ENCODE data around the gene NKG7.

DNA sequence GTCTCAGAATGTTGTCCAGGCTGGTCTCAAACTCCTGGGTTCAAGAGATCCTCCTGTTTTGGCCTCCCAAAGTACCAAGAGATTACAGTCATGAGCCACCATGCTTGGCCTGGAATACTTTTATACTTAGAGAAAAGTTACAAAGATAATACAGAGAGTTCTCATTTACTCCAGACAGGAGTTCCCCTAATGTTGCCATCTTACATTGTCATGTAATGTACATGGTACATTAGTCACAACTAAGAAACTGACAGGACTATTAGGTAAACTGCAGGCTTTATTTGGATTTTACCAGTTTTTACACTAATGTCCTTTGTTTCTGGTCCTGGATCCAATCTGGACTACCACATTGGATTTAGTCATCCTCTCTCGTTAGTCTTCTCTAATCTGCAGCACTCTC lies 20.2 kb upstream of the NKG7 start:
- TF ChIP-seq, protein P1, sequence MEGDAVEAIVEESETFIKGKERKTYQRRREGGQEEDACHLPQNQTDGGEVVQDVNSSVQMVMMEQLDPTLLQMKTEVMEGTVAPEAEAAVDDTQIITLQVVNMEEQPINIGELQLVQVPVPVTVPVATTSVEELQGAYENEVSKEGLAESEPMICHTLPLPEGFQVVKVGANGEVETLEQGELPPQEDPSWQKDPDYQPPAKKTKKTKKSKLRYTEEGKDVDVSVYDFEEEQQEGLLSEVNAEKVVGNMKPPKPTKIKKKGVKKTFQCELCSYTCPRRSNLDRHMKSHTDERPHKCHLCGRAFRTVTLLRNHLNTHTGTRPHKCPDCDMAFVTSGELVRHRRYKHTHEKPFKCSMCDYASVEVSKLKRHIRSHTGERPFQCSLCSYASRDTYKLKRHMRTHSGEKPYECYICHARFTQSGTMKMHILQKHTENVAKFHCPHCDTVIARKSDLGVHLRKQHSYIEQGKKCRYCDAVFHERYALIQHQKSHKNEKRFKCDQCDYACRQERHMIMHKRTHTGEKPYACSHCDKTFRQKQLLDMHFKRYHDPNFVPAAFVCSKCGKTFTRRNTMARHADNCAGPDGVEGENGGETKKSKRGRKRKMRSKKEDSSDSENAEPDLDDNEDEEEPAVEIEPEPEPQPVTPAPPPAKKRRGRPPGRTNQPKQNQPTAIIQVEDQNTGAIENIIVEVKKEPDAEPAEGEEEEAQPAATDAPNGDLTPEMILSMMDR (IDR thresholded peaks at IDR 0.05; ENCODE audit: poor library complexity) = no peak
- no peak for TF ChIP-seq EZH2 (IDR thresholded peaks at IDR 0.05; ENCODE audit: borderline replicate concordance)
